K562 (cell line): ENCODE data around the gene GPR152. TPM values are rescaled to one million over a fixed set of nuclear protein-coding genes. Genes with fewer than 3 reads are reported as not detected.
A peak's percentile ranks its signal among the peaks of the same experiment; 100 is the strongest.

Experiments
- BRD4 ChIP-seq: fragments of 200-600 bp; sonication (generic); IDR thresholded peaks from 2 replicates; pipeline ENCODE4 v1.6.1; 2017; ENCODE audit warnings: inconsistent platforms
- CBX3 ChIP-seq, 2 experiments: IDR thresholded peaks; 1 replicate in 1 of 2; 2 replicates in 1 of 2; pipeline ENCODE4 v1.6.1; 2012; ENCODE audit warnings: inconsistent platforms in 2 of 2, low read length in 2 of 2, borderline replicate concordance in 1 of 2, control low read depth in 1 of 2
- E2F1 ChIP-seq: sonication (generic); formaldehyde crosslinking; IDR thresholded peaks from 2 replicates; pipeline ENCODE4 v1.8.1; 2023; ENCODE audit warnings: mild to moderate bottlenecking, missing genetic modification reagents, moderate library complexity
- E2F4 ChIP-seq: sonication (generic); formaldehyde crosslinking; IDR thresholded peaks from 2 replicates; pipeline ENCODE4 v1.8.0; 2022; ENCODE audit warnings: mild to moderate bottlenecking, low read depth, missing genetic modification reagents
- EHMT2 ChIP-seq: fragments of 450-650 bp; IDR thresholded peaks from 2 replicates; pipeline ENCODE4 v1.6.1; 2018; ENCODE audit warnings: antibody characterized with exemption
- ELF4 ChIP-seq: fragments of 450-650 bp; formaldehyde crosslinking; IDR thresholded peaks from 2 replicates; pipeline ENCODE4 v1.4.0; 2022; ENCODE audit warnings: missing genetic modification characterization
- FOXP1 ChIP-seq: sonication (generic); formaldehyde crosslinking; IDR thresholded peaks from 2 replicates; pipeline ENCODE4 v1.8.0; 2022; ENCODE audit warnings: mild to moderate bottlenecking, missing genetic modification reagents
- GTF2B ChIP-seq: IDR thresholded peaks from 2 replicates; pipeline ENCODE4 v1.6.1; 2011; ENCODE audit not compliant: insufficient read length; ENCODE audit errors: extremely low read depth
- HDAC6 ChIP-seq: IDR thresholded peaks from 2 replicates; pipeline ENCODE4 v1.6.1; 2012; ENCODE audit warnings: low read depth, mild to moderate bottlenecking, control low read depth, inconsistent platforms, low read length, moderate library complexity
- HDAC8 ChIP-seq: fragments of 450-650 bp; IDR thresholded peaks from 2 replicates; pipeline ENCODE4 v1.6.1; 2016; ENCODE audit warnings: mild to moderate bottlenecking, missing genetic modification characterization, moderate library complexity, missing compliant biosample characterization
- MAZ ChIP-seq, 2 experiments: fragments of 450-650 bp in 1 of 2; sonication (generic) in 1 of 2; formaldehyde crosslinking; IDR thresholded peaks in 1 of 2; conservative IDR thresholded peaks in 1 of 2; 2 replicates each; pipeline versions ENCODE4 v1.4.0 to v1.5.0; 2020; ENCODE audit warnings: mild to moderate bottlenecking in 1 of 2, missing genetic modification reagents in 1 of 2
- MCM7 ChIP-seq, 2 experiments: fragments of 450-650 bp; IDR thresholded peaks; 2 replicates each; pipeline ENCODE4 v1.6.1; 2016 to 2018
- NR2C1 ChIP-seq, 2 experiments: fragments of 450-650 bp; IDR thresholded peaks; 2 replicates each; pipeline ENCODE4 v1.6.1; 2017; ENCODE audit warnings: mild to moderate bottlenecking in 2 of 2, antibody characterized with exemption in 1 of 2, inconsistent platforms in 1 of 2, missing compliant biosample characterization in 1 of 2, missing genetic modification characterization in 1 of 2
- PHF21A ChIP-seq: fragments of 450-650 bp; IDR thresholded peaks from 2 replicates; pipeline ENCODE4 v1.6.1; 2017; ENCODE audit warnings: low read depth, borderline replicate concordance
- PTRF ChIP-seq: fragments of 450-650 bp; IDR thresholded peaks from 2 replicates; pipeline ENCODE4 v1.6.1; 2016; ENCODE audit warnings: mild to moderate bottlenecking, missing genetic modification characterization, missing compliant biosample characterization
- RBBP5 ChIP-seq: fragments of 200-600 bp; sonication (generic); IDR thresholded peaks from 2 replicates; pipeline ENCODE4 v1.6.1; 2012; ENCODE audit warnings: borderline replicate concordance, mild to moderate bottlenecking, low read length, control low read depth, inconsistent platforms; ENCODE audit not compliant: insufficient read depth, poor library complexity, severe bottlenecking
- RFX1 ChIP-seq: fragments of 450-650 bp; IDR thresholded peaks from 2 replicates; pipeline ENCODE4 v1.6.1; 2016; ENCODE audit warnings: mild to moderate bottlenecking, moderate library complexity
- STAT6 ChIP-seq: sonication (generic); formaldehyde crosslinking; IDR thresholded peaks from 2 replicates; pipeline ENCODE4 v1.8.1; 2023; ENCODE audit warnings: mild to moderate bottlenecking, missing genetic modification reagents
- ZBTB1 ChIP-seq: sonication (generic); formaldehyde crosslinking; IDR thresholded peaks from 2 replicates; pipeline ENCODE4 v1.8.1; 2023; ENCODE audit warnings: missing genetic modification reagents, low read depth, mild to moderate bottlenecking, borderline replicate concordance
- ZKSCAN3 ChIP-seq: fragments of 250-450 bp; sonication (Bioruptor Pico); IDR thresholded peaks from 2 replicates; pipeline ENCODE4 v1.4.0; 2020
- ZKSCAN8 ChIP-seq: fragments of 200-800 bp; sonication (Bioruptor generic); IDR thresholded peaks from 2 replicates; pipeline ENCODE4 v1.6.1; 2016; ENCODE audit warnings: missing genetic modification characterization, missing compliant biosample characterization
- ZNF133 ChIP-seq: fragments of 250-450 bp; sonication (Bioruptor Pico); IDR thresholded peaks from 2 replicates; pipeline ENCODE4 v1.4.0; 2020; ENCODE audit warnings: mild to moderate bottlenecking
- ZNF212 ChIP-seq: fragments of 450-650 bp; formaldehyde crosslinking; IDR thresholded peaks from 2 replicates; pipeline ENCODE4 v1.4.0; 2020; ENCODE audit warnings: mild to moderate bottlenecking
- ZNF239 ChIP-seq: fragments of 250-450 bp; sonication (Bioruptor Pico); IDR thresholded peaks from 2 replicates; pipeline ENCODE4 v1.4.0; 2020; ENCODE audit warnings: mild to moderate bottlenecking
- ZNF3 ChIP-seq: fragments of 250-450 bp; sonication (Bioruptor Pico); IDR thresholded peaks from 2 replicates; pipeline ENCODE4 v1.5.0; 2021; ENCODE audit warnings: mild to moderate bottlenecking, moderate library complexity
- polyA plus RNA-seq, 8 experiments: library from polyadenylated mRNA; depleted of rRNA in 4 of 8; stranded (reverse) in 5 of 8; unstranded in 3 of 8; fragments of >200 nt; fragmentation: Nextera tagmentation in 2 of 8; fragmentation: Illumina TruSeq in 1 of 8; extraction: Ambion mirVana in 2 of 8; extraction: Trizol in 1 of 8; gene quantifications; 2 replicates each; pipeline versions ENCODE4 v1.2.1 to v1.2.3, GENCODE V29; 2011 to 2014; ENCODE audit warnings: inconsistent platforms in 1 of 8, missing spikeins in 1 of 8
- total RNA-seq, 7 experiments: library from RNA; depleted of rRNA in 6 of 7; stranded (reverse); fragments of >200 nt in 6 of 7; fragmentation: Illumina TruSeq in 2 of 7; extraction: Trizol in 2 of 7; gene quantifications; 2 replicates each; pipeline versions ENCODE4 v1.2.1 to v1.2.3, GENCODE V29; 2011 to 2021; ENCODE audit warnings: low replicate concordance in 1 of 7

The GPR152 gene
- total and polyA plus RNA-seq, 9 of the 15 experiments (the other 6 are each of a cell fraction or from before 2014, with no cell fraction given): not detected

GRCh38 chr11:67401495-67402191 lies 50.9 kb downstream of the GPR152 start, which contains the start of gene PPP1CA (continued):
- no peak for TF ChIP-seq ZKSCAN8 (CRISPR knock-in tag)
- TF ChIP-seq FOXP1 (CRISPR knock-in tag): no peak
- TF ChIP-seq BRD4: no peak
- no peak for TF ChIP-seq ZNF133 (CRISPR knock-in tag)
- TF ChIP-seq HDAC8: peak; percentile 19; the same call in 1 of the 2 replicates
- no peak for TF ChIP-seq GTF2B
- TF ChIP-seq ZBTB1 (CRISPR knock-in tag): no peak
- TF ChIP-seq HDAC6: no peak
- no peak for TF ChIP-seq STAT6 (CRISPR knock-in tag)
- no peak for TF ChIP-seq ZKSCAN3
- peak; percentile 78 to 96 for TF ChIP-seq MAZ (CRISPR knock-in tag; conservative IDR thresholded peaks at IDR 0.05 in 1 of 2, IDR thresholded peaks at IDR 0.05 in 1 of 2)
- no peak for TF ChIP-seq CBX3 (IDR thresholded peaks at IDR 0.05; ENCODE audit: borderline replicate concordance in 1 of 2, low read length in 2 of 2)
- no peak for TF ChIP-seq E2F1 (CRISPR knock-in tag)
- no peak for TF ChIP-seq PHF21A
- no peak for TF ChIP-seq E2F4 (CRISPR knock-in tag)
- TF ChIP-seq PTRF: no peak
- no peak for TF ChIP-seq EHMT2
- TF ChIP-seq RFX1: no peak
- no peak for TF ChIP-seq ELF4
- TF ChIP-seq MCM7 (IDR thresholded peaks at IDR 0.05): no peak
- no peak for TF ChIP-seq ZNF212 (CRISPR knock-in tag)
- TF ChIP-seq ZNF239 (CRISPR knock-in tag): no peak
- TF ChIP-seq NR2C1 (IDR thresholded peaks at IDR 0.05): no peak
- no peak for TF ChIP-seq NR2C1 (tag; IDR thresholded peaks at IDR 0.05)
- no peak for TF ChIP-seq RBBP5
- TF ChIP-seq ZNF3 (CRISPR knock-in tag): no peak
